ENCODE measurements around the gene TCOF1.
A peak's percentile ranks its signal among the peaks of the same experiment; 100 is the strongest.

Gene TCOF1

GRCh38 chr5:150357326-150358260 lies at the start of gene TCOF1:
TSS of gene TCOF1 (plus strand) at chr5:150357697. CDS start at chr5:150357747, 50 bp downstream.
- peak; percentile 90 to 98 (median 91) for DNase-seq (ENCODE audit: low read depth in 3 of 3, low spot score in 1 of 3)

DNA sequence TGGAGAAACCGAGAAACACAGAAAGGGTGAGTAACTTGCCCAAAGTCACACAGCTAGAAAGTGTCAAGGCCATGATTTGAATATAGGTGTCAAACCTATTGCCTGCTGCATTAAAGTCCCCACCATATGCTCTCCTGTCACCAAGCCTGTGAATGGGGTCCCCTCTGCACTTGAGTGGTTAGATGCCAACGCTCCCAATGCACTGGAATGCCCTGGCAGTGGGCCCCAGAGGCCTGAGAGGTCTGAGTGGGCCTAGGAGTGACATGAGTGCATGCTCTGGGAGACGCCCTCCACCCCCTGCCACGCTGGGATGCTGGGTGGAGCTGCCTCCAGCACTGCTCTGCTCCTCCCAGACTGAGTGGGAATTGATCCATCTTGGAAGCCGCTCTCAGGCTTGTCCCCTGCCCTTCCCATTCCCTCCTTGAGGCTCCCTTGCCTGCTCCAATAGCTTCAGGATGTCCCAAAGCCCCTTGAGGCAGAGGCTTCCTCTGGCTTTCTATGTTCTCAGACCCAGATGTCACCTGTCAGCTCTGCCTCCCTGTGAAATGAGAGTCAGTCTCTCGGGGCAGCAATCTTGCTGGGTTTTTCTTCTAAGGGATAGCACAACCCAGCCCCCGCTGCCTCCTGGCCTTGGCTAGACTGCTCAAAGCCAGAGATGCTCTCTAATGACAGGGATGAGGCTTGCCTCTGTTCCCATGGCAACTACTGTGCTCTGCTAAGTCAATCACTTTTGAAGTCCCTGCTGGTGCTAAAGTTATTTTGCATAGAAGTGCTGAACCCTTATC lies 48.2 kb upstream of the TCOF1 start:
- DNase-seq (ENCODE audit: low read depth in 3 of 3, low spot score in 1 of 3) = no peak

DNA sequence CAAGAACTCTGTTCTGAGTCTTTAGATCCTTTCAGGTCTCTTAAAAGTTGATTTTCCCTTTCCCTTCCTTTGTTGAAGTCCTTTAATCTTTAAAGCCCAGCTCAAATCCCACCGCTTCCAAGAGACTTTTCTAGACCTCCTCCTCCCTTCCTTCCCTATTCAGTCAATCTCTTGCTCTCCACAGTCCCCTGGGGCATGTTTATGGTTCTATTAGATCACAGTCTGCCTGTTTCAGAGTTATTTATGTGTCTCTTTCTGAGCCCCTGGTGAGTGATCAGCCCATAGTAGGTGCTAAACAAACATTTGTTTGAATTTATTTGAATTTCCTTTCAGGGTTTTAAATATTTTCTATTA lies 47.6 kb upstream of the TCOF1 start:
- no peak for DNase-seq (ENCODE audit: low read depth in 3 of 3, low spot score in 1 of 3)

DNA sequence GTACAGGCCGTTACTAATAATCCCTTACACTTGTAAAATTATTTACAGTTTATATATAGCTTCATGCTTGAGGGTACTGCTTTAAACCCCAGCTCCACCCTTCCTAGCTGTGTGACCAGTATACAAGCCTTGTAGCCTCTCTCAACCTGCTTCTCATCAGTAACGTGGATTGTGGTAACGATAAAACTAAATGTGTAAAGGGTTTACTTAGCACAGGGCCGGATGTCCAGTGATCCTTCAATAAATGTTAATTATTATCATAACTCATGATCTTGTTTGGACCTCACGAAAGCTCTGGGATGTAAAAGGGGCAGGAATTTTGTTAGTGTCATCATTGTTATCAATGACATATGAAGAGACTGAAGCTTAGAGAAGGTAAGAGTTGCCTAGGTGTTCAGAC lies 47.3 kb upstream of the TCOF1 start:
- no peak for DNase-seq (ENCODE audit: low read depth in 3 of 3, low spot score in 1 of 3)

GRCh38 chr5:150311015-150311692 lies 46.3 kb upstream of the TCOF1 start:
- no peak for DNase-seq (ENCODE audit: low read depth in 3 of 3, low spot score in 1 of 3)

GRCh38 chr5:150312518-150312917 lies 45.0 kb upstream of the TCOF1 start:
- DNase-seq (ENCODE audit: low read depth in 3 of 3, low spot score in 1 of 3) = no peak

- no peak for DNase-seq (ENCODE audit: low read depth in 3 of 3, low spot score in 1 of 3)
These were observed 44.0 kb upstream of the TCOF1 start for GRCh38 chr5:150313501-150313900.

DNA sequence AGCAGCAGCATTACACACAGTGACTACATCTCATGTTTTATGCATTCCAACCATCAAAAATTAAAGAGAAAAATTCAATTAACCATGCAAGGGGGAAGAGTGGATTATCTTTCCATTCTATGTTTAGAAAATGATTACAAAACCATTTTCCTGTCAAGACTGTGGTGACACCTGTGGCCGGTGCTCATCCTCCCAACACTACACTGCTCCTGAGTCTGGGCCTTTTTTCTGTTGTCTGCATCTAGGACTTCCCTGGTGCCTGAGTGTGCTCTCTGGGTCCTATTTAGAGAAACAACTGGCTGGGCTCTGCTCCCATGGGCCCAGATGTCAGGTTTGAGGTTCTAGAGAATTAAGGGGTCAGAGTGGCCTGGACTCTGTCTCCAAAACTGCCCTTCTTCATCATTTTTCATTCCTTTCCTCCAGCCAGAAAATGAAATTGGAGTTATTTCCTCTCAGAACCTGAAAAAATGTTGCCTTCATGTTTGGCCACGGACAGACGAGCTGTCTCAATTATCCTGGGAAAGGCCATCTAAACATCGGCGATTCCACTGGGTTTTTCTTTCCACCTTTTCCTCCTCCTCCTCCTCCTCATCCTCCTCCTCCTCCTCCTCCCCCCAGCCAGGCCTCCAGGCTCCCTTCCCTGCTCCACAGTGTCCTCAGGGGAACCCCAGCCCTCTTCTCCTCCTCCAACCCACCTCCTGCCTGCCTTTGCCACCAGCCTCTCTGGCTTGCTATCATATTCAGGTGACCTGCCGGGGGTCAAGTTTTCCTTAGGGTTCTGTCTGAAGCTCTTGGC lies 43.4 kb upstream of the TCOF1 start:
- no peak for DNase-seq (ENCODE audit: low read depth in 3 of 3, low spot score in 1 of 3)

DNA sequence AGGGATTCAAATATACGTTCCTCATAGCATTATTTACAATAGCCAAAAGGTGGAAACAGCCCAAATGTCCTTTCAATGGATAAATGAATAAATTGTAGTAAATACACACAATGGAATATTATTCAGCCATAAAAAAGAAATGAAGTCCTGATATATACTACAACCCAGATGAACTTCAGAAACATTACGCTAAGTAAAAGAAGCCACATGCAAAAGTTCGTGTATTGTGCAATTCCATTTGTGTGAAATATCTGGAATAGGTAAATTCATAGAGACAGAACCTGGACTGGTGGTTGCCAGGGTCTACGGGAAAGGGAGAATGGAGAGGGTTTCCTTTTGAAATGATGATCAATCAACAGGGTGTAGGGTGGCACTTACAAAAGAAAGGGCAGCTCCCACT lies 42.3 kb upstream of the TCOF1 start:
- no peak for DNase-seq (ENCODE audit: low read depth in 3 of 3, low spot score in 1 of 3)

DNA sequence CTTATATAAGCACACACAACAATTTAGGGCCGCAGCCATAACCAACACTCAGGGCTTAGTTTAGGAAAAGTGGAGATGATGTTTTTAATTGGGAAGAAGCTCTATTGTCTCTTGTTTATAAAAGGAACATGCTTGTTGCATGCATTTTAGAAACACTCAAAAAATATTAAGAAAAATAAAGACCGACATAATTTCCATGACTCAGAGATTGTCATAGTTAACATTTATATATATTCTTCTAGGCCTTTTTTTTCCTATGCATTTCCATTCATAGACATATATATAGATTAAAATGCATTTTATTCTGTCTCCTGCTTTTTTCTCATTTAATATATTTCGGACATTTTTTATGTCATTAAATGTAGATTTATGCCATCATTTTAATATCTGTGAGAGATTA lies 41.2 kb upstream of the TCOF1 start:
- DNase-seq (ENCODE audit: low read depth in 3 of 3, low spot score in 1 of 3) = no peak

- DNase-seq (ENCODE audit: low read depth in 3 of 3, low spot score in 1 of 3) = no peak
These were observed 40.2 kb upstream of the TCOF1 start for GRCh38 chr5:150317048-150318003.

- no peak for DNase-seq (ENCODE audit: low read depth in 3 of 3, low spot score in 1 of 3)
These were observed 38.6 kb upstream of the TCOF1 start for GRCh38 chr5:150318613-150319483.

GRCh38 chr5:150319484-150319790 lies 38.1 kb upstream of the TCOF1 start:
- no peak for DNase-seq (ENCODE audit: low read depth in 3 of 3, low spot score in 1 of 3)

DNA sequence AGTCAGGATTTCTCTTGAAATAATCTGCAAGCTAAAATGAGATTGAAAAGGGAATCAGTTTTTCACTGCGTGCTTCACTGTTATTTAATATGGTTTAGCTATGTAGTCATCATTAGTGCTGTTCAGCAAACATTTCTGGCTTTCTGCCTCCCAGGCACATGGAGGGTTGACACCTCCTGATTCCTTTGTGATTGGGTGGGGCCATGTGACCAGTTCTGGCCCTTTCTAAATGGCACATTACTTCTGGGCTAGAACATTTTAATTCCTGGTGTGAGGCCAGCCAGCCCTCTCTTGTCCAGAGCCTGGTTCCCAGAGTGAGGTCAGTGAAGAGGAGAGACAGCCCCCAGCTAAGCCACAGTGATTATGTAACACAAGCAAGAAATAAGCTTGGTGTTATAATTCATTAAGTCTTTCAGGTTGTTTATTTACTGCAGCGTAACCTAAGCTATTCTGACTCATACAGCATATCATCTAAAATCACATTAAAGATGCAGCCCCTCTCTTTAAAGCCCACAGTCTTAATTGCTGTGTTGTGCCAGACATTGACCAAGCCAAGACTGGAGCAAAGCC lies 37.4 kb upstream of the TCOF1 start:
- DNase-seq (ENCODE audit: low read depth in 3 of 3, low spot score in 1 of 3) = no peak

DNA sequence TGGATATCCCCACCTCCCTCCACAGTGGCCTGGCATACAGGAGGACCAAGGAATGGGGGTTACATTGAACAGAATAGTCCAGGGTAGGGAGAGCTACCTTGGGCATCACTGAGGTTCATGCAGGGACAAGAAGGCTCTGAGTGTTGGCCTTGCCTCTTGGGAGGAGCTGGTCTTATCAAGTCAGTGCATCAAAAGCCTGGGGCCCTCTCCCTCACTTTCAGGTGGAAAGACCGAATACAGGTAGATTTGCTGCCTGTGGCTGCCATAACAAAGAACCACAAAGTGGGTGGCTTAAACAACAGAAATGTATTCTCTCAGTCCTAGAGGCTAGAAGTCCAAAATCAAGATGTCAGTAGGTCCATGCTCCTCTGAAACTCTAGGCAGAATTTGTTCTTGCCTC lies 36.3 kb upstream of the TCOF1 start:
- no peak for DNase-seq (ENCODE audit: low read depth in 3 of 3, low spot score in 1 of 3)

GRCh38 chr5:150321784-150322183 lies 35.7 kb upstream of the TCOF1 start:
- no peak for DNase-seq (ENCODE audit: low read depth in 3 of 3, low spot score in 1 of 3)

DNA sequence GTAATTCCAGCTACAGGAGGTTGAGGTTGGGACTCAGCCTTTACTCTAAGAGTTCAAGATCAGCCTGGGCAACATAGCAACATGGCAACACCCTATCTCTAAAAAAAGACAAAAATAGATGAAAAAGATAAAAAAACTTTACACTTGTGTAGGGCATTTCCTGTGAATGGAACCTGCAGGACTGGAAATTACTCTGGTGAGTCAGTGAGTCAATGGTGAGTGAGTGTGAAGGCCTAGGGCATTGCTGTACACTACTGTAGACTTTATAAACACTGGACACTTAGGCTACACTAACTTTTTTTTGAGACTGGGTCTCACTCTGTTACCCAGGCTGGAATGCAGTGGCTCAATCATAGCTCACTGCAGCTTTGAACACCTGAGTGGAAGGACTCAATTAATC lies 35.3 kb upstream of the TCOF1 start:
- DNase-seq (ENCODE audit: low read depth in 3 of 3, low spot score in 1 of 3) = no peak

- DNase-seq (ENCODE audit: low read depth in 3 of 3, low spot score in 1 of 3) = no peak
These were observed 34.4 kb upstream of the TCOF1 start for GRCh38 chr5:150323092-150323491.

GRCh38 chr5:150323819-150324218 lies 33.7 kb upstream of the TCOF1 start:
- DNase-seq (ENCODE audit: low read depth in 3 of 3, low spot score in 1 of 3) = no peak
